ENCODE data around the gene F2. TPM values are rescaled to one million over a fixed set of nuclear protein-coding genes. Genes with fewer than 3 reads are reported as not detected.

Gene F2
- total RNA-seq, 4 donors from 2014 or later = 0.19 TPM; not detected in 3

GRCh38 chr11:46736615-46737014 lies 17.6 kb downstream of the F2 start:
- no peaks in the 10 kb centered on the region for H3K9me3 ChIP-seq
- 63 to 73% methylated on average over 5 of the region's 5 CpGs for WGBS, 2 donors
- no peaks in the 10 kb centered on the region for H3K27me3 ChIP-seq
- TF ChIP-seq CTCF (IDR thresholded peaks at IDR 0.05) (no peak), POLR2A (IDR thresholded peaks at IDR 0.05) (no peak)
- no peak for DNase-seq
- H3K27ac ChIP-seq = no peak overlapping the region
- H3K4me3 ChIP-seq = no peak overlapping the region
- H3K36me3 ChIP-seq = peaks cover 0 to 19% (median 4%) of the 10 kb centered on the region in 3 donors
- intact Hi-C loops (cut with DNase I) = no loop called here
- H3K4me1 ChIP-seq = no peaks in the 10 kb centered on the region

- 92 to 96% methylated on average over 11 of the region's 11 CpGs for WGBS, 2 donors
- H3K4me1 ChIP-seq = no peaks in the 10 kb centered on the region
- TF ChIP-seq POLR2A (IDR thresholded peaks at IDR 0.05) (no peak), CTCF (IDR thresholded peaks at IDR 0.05) (no peak)
- peaks cover 0 to 29% (median 6%) of the 10 kb centered on the region in 3 donors for H3K36me3 ChIP-seq
- no peaks in the 10 kb centered on the region for H3K27me3 ChIP-seq
- intact Hi-C loops (cut with DNase I) = no loop called here
- DNase-seq = no peak
- H3K27ac ChIP-seq = no peak overlapping the region
- H3K9me3 ChIP-seq = no peaks in the 10 kb centered on the region
- H3K4me3 ChIP-seq = no peak overlapping the region
These were observed 18.7 kb downstream of the F2 start for GRCh38 chr11:46737699-46738098.

GRCh38 chr11:46738887-46739286 lies 19.9 kb downstream of the F2 start:
- no peaks in the 10 kb centered on the region for H3K27me3 ChIP-seq
- 78 to 83% methylated on average over 6 of the region's 6 CpGs for WGBS, 2 donors
- H3K4me3 ChIP-seq = no peak overlapping the region
- intact Hi-C loops (cut with DNase I) = no loop called here
- peaks cover 5 to 41% (median 12%) of the 10 kb centered on the region in 3 donors for H3K36me3 ChIP-seq
- H3K9me3 ChIP-seq = no peaks in the 10 kb centered on the region
- DNase-seq = no peak
- no peak overlapping the region for H3K27ac ChIP-seq
- TF ChIP-seq POLR2A (IDR thresholded peaks at IDR 0.05) = no peak
- TF ChIP-seq CTCF (IDR thresholded peaks at IDR 0.05) = no peak
- H3K4me1 ChIP-seq = no peaks in the 10 kb centered on the region

GRCh38 chr11:46741600-46742484 lies 22.8 kb downstream of the F2 start:
- Histone ChIP-seq H3K27me3 (no peaks in the 10 kb centered on the region), H3K36me3 (peaks cover 16 to 71% (median 19%) of the 10 kb centered on the region in 3 donors), H3K4me3 (no peak overlapping the region), H3K27ac (no peak overlapping the region), H3K4me1 (no peaks in the 10 kb centered on the region), H3K9me3 (no peaks in the 10 kb centered on the region)
- no peak for DNase-seq
- intact Hi-C loops (cut with DNase I) = no loop called here
- 53 to 64% methylated on average over 10 to 12 of the region's 12 CpGs for WGBS, 2 donors
- TF ChIP-seq POLR2A (IDR thresholded peaks at IDR 0.05) = no peak
- no peak for TF ChIP-seq CTCF (IDR thresholded peaks at IDR 0.05)

- no peaks in the 10 kb centered on the region for H3K9me3 ChIP-seq
- no peak for TF ChIP-seq CTCF (IDR thresholded peaks at IDR 0.05)
- TF ChIP-seq POLR2A (IDR thresholded peaks at IDR 0.05) = no peak
- H3K27me3 ChIP-seq = no peaks in the 10 kb centered on the region
- H3K4me1 ChIP-seq = no peaks in the 10 kb centered on the region
- H3K27ac ChIP-seq = no peak overlapping the region
- H3K36me3 ChIP-seq = peaks cover 23 to 83% (median 27%) of the 10 kb centered on the region in 3 donors
- 88 to 92% methylated on average over 2 of the region's 2 CpGs for WGBS, 2 donors
- no peak for DNase-seq
- intact Hi-C loops (cut with DNase I) = no loop called here
- H3K4me3 ChIP-seq = no peak overlapping the region
These were observed 24.0 kb downstream of the F2 start for GRCh38 chr11:46743043-46743442.

Data from esophagus squamous epithelium (tissue), 5 donors.